GM19240 (cell line): Measurements from ENCODE around the gene DDIT3.

Source experiments
- DNase-seq: peaks from one replicate; pipeline ENCODE4 v3.0.0; 2011; ENCODE audit warnings: low spot score; ENCODE audit not compliant: insufficient read length

DDIT3 gene

GRCh38 chr12:57487055-57487596 is 33.2 kb downstream of the DDIT3 start:
- DNase-seq, result no peak

- no peak for DNase-seq
These were observed 34.6 kb downstream of the DDIT3 start for GRCh38 chr12:57485695-57486094.

- DNase-seq, result no peak
These were observed 36.8 kb downstream of the DDIT3 start for GRCh38 chr12:57483466-57483865.

GRCh38 chr12:57481671-57482070 is 38.6 kb downstream of the DDIT3 start:
- DNase-seq, result no peak

GRCh38 chr12:57479376-57480115 is 40.8 kb downstream of the DDIT3 start, which contains the start of gene ARHGAP9:
Gene ARHGAP9 (minus strand): TSS chr12:57479866. CDS start chr12:57479406, 460 bp downstream.
- no peak for DNase-seq

GRCh38 chr12:57479043-57479375 is 41.3 kb downstream of the DDIT3 start:
- no peak for DNase-seq

- no peak for DNase-seq
These were observed 42.3 kb downstream of the DDIT3 start for GRCh38 chr12:57477710-57478681.

GRCh38 chr12:57476993-57477709 is 43.2 kb downstream of the DDIT3 start:
- DNase-seq, result no peak

- no peak for DNase-seq
These were observed 43.9 kb downstream of the DDIT3 start for GRCh38 chr12:57476162-57476992.

- no peak for DNase-seq
These were observed 44.8 kb downstream of the DDIT3 start for GRCh38 chr12:57475271-57476161.

GRCh38 chr12:57474862-57475261 is 45.5 kb downstream of the DDIT3 start:
- DNase-seq, result no peak

- DNase-seq, result no peak
These were observed 45.9 kb downstream of the DDIT3 start for GRCh38 chr12:57474430-57474829.

GRCh38 chr12:57473886-57474285 is 46.4 kb downstream of the DDIT3 start:
- no peak for DNase-seq

GRCh38 chr12:57473392-57473791 is 46.9 kb downstream of the DDIT3 start:
- no peak for DNase-seq

GRCh38 chr12:57472391-57472790 is 47.9 kb downstream of the DDIT3 start:
- no peak for DNase-seq

- no peak for DNase-seq
These were observed 48.7 kb downstream of the DDIT3 start for GRCh38 chr12:57471661-57472060.

GRCh38 chr12:57470970-57471656 is 49.2 kb downstream of the DDIT3 start:
- no peak for DNase-seq

- DNase-seq, result no peak
These were observed 49.9 kb downstream of the DDIT3 start for GRCh38 chr12:57470286-57470969.
